Measurements from ENCODE around the gene NR2E1.
A peak's percentile ranks its signal among the peaks of the same experiment; 100 is the strongest.

NR2E1 gene

DNA sequence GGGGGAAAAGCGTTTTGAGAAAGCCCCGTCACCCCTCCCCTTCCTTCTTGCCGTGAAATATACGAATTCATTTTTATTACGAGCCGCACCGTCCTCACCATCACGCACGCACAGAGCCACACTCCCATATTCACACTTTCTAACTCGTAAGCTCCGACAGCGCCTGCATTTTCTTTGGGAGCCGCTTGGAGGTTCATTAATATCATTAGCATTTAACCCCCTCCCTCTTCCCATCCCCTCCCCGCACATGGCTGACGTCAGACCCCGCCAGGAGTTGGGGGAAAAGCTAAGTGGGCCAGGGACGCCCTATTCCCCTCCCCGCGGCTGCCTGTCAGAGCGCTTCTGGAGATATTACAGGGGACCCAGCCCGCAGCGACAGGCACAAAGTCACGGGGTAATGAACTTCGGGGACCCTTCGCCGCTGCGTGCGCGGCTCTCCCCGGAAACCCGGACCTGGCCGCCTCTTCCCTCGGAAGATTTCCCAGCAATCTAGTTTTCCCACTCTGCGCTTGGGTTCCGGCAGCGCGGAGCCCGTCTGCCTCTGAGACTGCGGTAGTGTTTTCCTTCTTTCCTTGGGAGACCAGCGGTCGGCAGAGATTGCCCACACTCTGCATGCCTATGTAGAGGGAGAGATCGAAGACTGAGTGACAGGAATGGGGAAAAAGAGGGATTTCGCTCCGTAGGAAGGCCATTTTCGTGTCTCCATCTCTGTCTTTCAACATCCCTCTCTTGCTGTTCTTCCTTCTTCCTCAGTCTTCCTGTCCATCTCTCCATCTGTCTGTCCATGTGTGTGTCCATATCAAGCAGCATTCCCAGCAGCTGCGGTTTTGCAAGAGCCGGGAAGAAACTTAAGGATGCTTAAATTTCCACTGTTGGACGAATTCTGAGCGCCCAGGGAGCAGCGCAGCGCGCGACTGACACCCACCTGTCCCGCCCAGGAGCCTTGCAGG lies at the start of gene NR2E1:
Gene NR2E1 (plus strand): TSS at position 309 of the 950 bp plus-strand sequence. CDS start 744 bp downstream, outside the sequence.
- peak within 1 kb of the TSS in 1 of 2 experiments; percentile 61 for H3K4me3 ChIP-seq (ENCODE audit: low read depth in 1 of 2, low read length in 1 of 2)
- no peaks in the 10 kb centered on the region for H3K9me3 ChIP-seq
- TF ChIP-seq, protein P1, sequence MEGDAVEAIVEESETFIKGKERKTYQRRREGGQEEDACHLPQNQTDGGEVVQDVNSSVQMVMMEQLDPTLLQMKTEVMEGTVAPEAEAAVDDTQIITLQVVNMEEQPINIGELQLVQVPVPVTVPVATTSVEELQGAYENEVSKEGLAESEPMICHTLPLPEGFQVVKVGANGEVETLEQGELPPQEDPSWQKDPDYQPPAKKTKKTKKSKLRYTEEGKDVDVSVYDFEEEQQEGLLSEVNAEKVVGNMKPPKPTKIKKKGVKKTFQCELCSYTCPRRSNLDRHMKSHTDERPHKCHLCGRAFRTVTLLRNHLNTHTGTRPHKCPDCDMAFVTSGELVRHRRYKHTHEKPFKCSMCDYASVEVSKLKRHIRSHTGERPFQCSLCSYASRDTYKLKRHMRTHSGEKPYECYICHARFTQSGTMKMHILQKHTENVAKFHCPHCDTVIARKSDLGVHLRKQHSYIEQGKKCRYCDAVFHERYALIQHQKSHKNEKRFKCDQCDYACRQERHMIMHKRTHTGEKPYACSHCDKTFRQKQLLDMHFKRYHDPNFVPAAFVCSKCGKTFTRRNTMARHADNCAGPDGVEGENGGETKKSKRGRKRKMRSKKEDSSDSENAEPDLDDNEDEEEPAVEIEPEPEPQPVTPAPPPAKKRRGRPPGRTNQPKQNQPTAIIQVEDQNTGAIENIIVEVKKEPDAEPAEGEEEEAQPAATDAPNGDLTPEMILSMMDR (IDR thresholded peaks at IDR 0.05) = no peak
- peaks cover 51 to 64% of the 10 kb centered on the region in 2 experiments for H3K4me1 ChIP-seq (ENCODE audit: control insufficient read depth in 1 of 2, insufficient read depth in 1 of 2, low read depth in 1 of 2, low read length in 1 of 2)
- peaks cover 100% of the 10 kb centered on the region for H3K27me3 ChIP-seq
- no peaks in the 10 kb centered on the region for H3K36me3 ChIP-seq
- no peak within 1 kb of the TSS for H3K27ac ChIP-seq

DNA sequence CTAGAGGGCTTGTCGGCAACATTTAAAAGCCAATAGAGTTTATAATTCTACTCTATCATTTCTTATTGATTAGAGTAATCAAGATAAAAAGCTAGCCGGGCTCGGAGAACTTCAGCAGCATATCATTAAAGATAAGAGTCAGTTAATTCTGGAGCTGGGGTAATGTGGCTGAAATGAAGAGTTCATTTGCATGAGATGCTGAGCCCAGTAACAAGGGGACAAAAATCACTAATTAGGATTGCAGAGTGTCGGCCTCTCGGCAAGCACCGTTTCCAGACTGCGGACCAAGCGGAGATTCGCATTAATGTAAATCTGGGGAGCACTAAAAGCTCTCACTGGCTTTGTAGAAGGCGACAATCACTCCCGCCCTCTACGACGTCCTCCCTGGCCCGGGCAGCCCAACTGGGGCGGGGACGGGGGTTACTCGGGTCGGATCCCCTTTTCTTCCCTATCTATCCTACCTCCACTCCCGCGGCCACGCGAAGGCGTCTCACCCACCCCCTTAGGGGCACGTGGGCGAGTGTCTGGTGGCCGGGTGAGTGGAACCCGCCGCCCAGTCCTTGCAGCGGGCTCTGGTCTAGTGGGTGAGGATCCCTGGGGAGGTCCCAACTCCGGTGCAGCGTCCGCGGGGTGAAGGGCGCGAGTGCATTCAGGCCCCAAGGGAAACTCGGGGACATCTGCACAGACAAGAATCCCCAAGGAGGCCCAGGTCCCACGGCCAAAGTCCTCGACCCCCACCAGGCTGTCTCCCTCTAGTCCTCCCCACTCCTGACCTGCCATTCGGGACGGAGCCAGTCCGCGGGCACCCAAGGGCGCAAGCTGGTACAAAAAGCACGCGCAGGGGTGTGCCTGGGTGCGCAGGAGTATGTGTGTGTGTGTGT lies 49.0 kb upstream of the NR2E1 start:
- Histone ChIP-seq H3K9me3 (no peaks in the 10 kb centered on the region), H3K4me1 (ENCODE audit: control insufficient read depth in 1 of 2, insufficient read depth in 1 of 2, low read depth in 1 of 2, low read length in 1 of 2) (peaks cover 52 to 66% of the 10 kb centered on the region in 2 experiments), H3K27ac (no peak overlapping the region), H3K4me3 (ENCODE audit: low read depth in 1 of 2, low read length in 1 of 2) (peak overlapping the region in 1 of 2 experiments; percentile 64), H3K36me3 (no peaks in the 10 kb centered on the region), H3K27me3 (peaks cover 100% of the 10 kb centered on the region)
- TF ChIP-seq, protein P1 (IDR thresholded peaks at IDR 0.05) = no peak

DNA sequence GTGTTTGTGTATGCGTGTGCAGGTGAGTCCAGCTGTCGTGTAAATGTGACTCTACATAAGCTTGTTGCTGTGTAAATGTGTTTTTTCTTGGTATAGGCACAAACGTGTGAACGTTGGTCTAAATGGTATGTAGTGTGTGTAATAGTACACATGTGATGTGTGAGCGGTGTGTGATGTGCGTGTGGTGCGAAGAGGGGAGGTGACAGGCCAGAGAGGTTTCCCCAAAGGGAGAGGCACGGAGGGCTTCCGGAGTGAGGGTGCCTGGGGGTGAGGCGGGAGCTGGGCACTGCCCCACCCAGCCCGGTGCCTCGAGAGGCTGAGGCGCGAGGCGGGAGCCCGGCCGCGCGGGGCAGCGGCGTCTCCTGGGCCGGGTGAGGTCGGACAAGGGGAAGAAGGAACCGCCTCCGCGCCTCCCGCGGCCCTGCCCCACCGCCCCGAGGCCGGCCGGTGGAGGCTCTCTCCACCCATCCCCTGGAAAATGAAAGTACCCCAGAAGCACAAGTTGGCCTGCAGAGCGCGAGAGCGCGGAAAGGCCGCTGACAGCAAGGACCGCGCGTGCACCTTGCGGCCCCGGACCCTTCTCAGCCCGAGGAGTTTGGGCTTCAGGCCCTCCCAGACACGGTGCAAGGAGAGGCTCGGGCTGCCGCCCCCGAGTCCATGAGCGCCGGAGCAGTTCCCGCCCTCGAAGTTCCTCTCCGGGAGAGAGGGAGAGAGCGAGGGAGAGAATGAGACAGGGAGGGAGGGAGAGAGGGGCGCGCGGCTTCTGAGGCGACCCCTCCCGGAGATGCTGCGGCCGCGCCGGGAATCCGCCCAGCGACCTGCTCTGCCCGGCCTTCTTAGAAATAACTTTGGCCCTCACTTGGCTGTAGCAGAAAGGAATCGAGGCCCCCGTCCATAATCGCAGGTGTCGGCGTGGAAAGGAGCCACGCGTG lies 48.1 kb upstream of the NR2E1 start:
- TF ChIP-seq, protein P1 (IDR thresholded peaks at IDR 0.05) = no peak
- no peaks in the 10 kb centered on the region for H3K9me3 ChIP-seq
- peaks cover 100% of the 10 kb centered on the region for H3K27me3 ChIP-seq
- peak overlapping the region; percentile 61 to 64 for H3K4me3 ChIP-seq (ENCODE audit: low read depth in 1 of 2, low read length in 1 of 2)
- no peak overlapping the region for H3K27ac ChIP-seq
- H3K4me1 ChIP-seq (ENCODE audit: control insufficient read depth in 1 of 2, insufficient read depth in 1 of 2, low read depth in 1 of 2, low read length in 1 of 2) = peaks cover 52 to 66% of the 10 kb centered on the region in 2 experiments
- H3K36me3 ChIP-seq = no peaks in the 10 kb centered on the region

DNA sequence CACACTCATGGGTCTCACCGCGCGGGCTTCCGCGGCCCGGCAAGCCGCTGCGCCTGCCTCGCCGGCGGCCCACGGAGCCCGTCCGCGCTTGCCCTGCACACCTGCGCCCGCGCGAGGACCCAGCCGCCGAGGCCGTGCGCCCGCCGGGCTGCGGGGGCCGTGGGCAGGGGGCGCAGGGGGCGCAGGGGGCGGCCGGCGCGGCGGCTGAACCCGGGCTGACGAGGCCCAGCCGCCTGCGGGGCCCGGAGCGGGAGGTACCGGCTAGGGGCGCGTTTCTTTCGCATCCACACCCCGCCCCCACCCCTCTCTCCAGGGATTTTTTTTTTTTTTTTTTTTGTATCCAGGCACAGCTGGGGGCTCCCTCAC lies 47.5 kb upstream of the NR2E1 start:
- peaks cover 100% of the 10 kb centered on the region for H3K27me3 ChIP-seq
- no peaks in the 10 kb centered on the region for H3K36me3 ChIP-seq
- TF ChIP-seq, protein P1 (IDR thresholded peaks at IDR 0.05) = no peak
- no peaks in the 10 kb centered on the region for H3K9me3 ChIP-seq
- H3K27ac ChIP-seq = no peak overlapping the region
- H3K4me3 ChIP-seq (ENCODE audit: low read depth in 1 of 2, low read length in 1 of 2) = peak overlapping the region; percentile 61 to 64
- peaks cover 49 to 65% of the 10 kb centered on the region in 2 experiments for H3K4me1 ChIP-seq (ENCODE audit: control insufficient read depth in 1 of 2, insufficient read depth in 1 of 2, low read depth in 1 of 2, low read length in 1 of 2)
